Right atrium auricular region (tissue), 2 donors: ENCODE results near the gene OXNAD1. TPM values are rescaled to one million over a fixed set of nuclear protein-coding genes. Genes with fewer than 3 reads are reported as not detected.

Experiments
- DNase-seq: peaks from one replicate; pipeline ENCODE4 v3.0.0-alpha.2; 2019; ENCODE audit warnings: low spot score
- H3K27ac ChIP-seq, 2 donors: fragments of 200-600 bp; sonication (generic); 1 replicate in 1 of 2; 2 replicates in 1 of 2; pipeline ENCODE4 v1.5.1; 2016 to 2019
- H3K27me3 ChIP-seq, 2 donors: fragments of 200-600 bp; sonication (generic); one replicate each; pipeline versions ENCODE4 v1.5.1 to v1.6.0; 2017 to 2019
- H3K36me3 ChIP-seq: fragments of 200-600 bp; sonication (generic); one replicate; pipeline ENCODE4 v1.5.1; 2016
- H3K4me1 ChIP-seq, 2 donors: fragments of 200-600 bp; sonication (generic); one replicate each; pipeline versions ENCODE4 v1.5.1 to v1.6.0; 2017 to 2019
- H3K4me3 ChIP-seq, 2 donors: fragments of 200-600 bp; sonication (generic); 1 replicate in 1 of 2; 2 replicates in 1 of 2; pipeline ENCODE4 v1.5.1; 2017 to 2019; ENCODE audit warnings: mild to moderate bottlenecking in 1 of 2, moderate library complexity in 1 of 2
- H3K9me3 ChIP-seq, 2 donors: fragments of 200-600 bp; sonication (generic); one replicate each; pipeline ENCODE4 v1.5.1; 2019
- CTCF ChIP-seq, 2 donors: fragments of 200-600 bp; sonication (generic); IDR thresholded peaks; one replicate each; pipeline ENCODE4 v1.5.1; 2019; ENCODE audit warnings: antibody characterized with exemption in 2 of 2
- total RNA-seq, 2 donors: library from RNA; depleted of rRNA; stranded (reverse); fragments of >200 nt; gene quantifications; one replicate each; pipeline ENCODE4 v1.1.0, GENCODE V29; 2016

OXNAD1 gene
- total RNA-seq, 2 donors from 2014 or later, result 9.8 to 15.7 TPM

DNA sequence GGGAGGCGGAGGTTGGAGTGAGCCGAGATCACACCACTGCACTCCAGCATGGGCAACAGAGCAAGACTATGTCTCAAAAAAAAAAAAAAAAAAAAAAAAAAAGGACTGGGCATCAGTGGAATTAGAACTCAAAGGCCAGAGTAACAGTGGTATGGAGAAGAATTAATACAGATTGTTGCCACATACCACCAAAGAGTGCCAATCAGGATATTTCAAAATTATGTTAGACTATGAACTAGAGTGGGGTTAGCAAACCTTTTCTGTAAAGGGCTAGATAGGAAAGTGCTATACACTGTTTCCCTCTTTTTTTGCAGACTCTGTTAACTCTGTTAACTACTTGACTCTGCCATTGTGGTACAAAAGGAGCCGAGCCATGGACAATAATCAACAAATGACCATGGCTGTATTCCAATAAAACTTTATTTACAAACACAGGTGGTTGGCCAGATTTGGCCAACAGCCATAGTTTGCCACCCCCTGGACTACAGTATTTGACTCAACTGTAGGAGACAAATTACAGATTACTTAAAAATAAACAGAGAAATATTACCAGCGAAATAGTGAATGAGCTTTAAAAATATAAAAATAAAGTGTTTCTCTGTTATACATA lies 28.9 kb upstream of the OXNAD1 start:
- no peaks in the 10 kb centered on the region for H3K9me3 ChIP-seq
- no peak for DNase-seq
- TF ChIP-seq CTCF (IDR thresholded peaks at IDR 0.05), result no peak
- H3K4me1 ChIP-seq, result peaks cover 0 to 26% of the 10 kb centered on the region in 2 donors
- H3K27ac ChIP-seq, result no peak overlapping the region
- H3K27me3 ChIP-seq, result no peaks in the 10 kb centered on the region
- H3K36me3 ChIP-seq, result no peaks in the 10 kb centered on the region
- no peak overlapping the region for H3K4me3 ChIP-seq

- no peak for DNase-seq
- no peaks in the 10 kb centered on the region for H3K36me3 ChIP-seq
- TF ChIP-seq CTCF (IDR thresholded peaks at IDR 0.05), result no peak
- peaks cover 0 to 26% of the 10 kb centered on the region in 2 donors for H3K4me1 ChIP-seq
- peak overlapping the region in 1 of 2 donors; percentile 2 for H3K27ac ChIP-seq
- H3K9me3 ChIP-seq, result no peaks in the 10 kb centered on the region
- no peak overlapping the region for H3K4me3 ChIP-seq
- no peaks in the 10 kb centered on the region for H3K27me3 ChIP-seq
Measured at GRCh38 chr3:16236856-16237393, 28.1 kb upstream of the OXNAD1 start.

GRCh38 chr3:16239086-16239770 lies 25.8 kb upstream of the OXNAD1 start:
- Histone ChIP-seq H3K4me3 (no peak overlapping the region), H3K36me3 (no peaks in the 10 kb centered on the region), H3K9me3 (no peaks in the 10 kb centered on the region), H3K27me3 (no peaks in the 10 kb centered on the region), H3K4me1 (peaks cover 0 to 34% of the 10 kb centered on the region in 2 donors), H3K27ac (no peak overlapping the region)
- no peak for TF ChIP-seq CTCF (IDR thresholded peaks at IDR 0.05)
- DNase-seq, result no peak

DNA sequence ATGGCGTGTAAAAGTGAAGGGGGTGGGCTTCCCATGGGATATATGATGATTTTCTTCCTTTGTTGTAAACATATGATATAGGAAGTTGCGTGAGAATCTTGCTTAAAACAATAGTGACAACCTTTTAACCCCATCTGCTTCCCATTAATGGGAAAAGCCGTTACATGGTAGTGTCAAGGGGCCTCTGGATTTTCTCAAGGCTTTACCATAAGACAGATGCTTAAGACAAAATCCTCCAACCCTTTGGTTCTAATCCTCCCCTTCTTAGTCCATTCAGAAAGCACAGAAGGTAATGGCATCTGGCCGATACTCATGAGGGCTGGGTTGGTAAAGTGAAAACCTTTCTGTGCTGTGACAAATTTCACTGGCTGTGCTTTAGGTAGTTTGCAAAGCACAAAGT lies 25.2 kb upstream of the OXNAD1 start:
- Histone ChIP-seq H3K27ac (peak overlapping the region in 1 of 2 donors; percentile 33), H3K4me3 (no peak overlapping the region), H3K9me3 (no peaks in the 10 kb centered on the region), H3K4me1 (peaks cover 0 to 39% of the 10 kb centered on the region in 2 donors), H3K36me3 (no peaks in the 10 kb centered on the region), H3K27me3 (no peaks in the 10 kb centered on the region)
- TF ChIP-seq CTCF (IDR thresholded peaks at IDR 0.05), result no peak
- DNase-seq, result no peak

GRCh38 chr3:16240229-16241023 lies 24.6 kb upstream of the OXNAD1 start:
- no peak for TF ChIP-seq CTCF (IDR thresholded peaks at IDR 0.05)
- Histone ChIP-seq H3K27ac (peak overlapping the region; percentile 13 to 45), H3K9me3 (no peaks in the 10 kb centered on the region), H3K4me1 (peaks cover 0 to 41% of the 10 kb centered on the region in 2 donors), H3K27me3 (no peaks in the 10 kb centered on the region), H3K4me3 (no peak overlapping the region), H3K36me3 (no peaks in the 10 kb centered on the region)
- no peak for DNase-seq
